Measurements from ENCODE around the gene MGAT5B. TPM values are rescaled to one million over a fixed set of nuclear protein-coding genes. Genes with fewer than 3 reads are reported as not detected.

The MGAT5B gene
- total and polyA plus RNA-seq, 2 of the 13 experiments (the other 11 are each of a cell fraction or from before 2014, with no cell fraction given) = 0.07 to 0.13 TPM

DNA sequence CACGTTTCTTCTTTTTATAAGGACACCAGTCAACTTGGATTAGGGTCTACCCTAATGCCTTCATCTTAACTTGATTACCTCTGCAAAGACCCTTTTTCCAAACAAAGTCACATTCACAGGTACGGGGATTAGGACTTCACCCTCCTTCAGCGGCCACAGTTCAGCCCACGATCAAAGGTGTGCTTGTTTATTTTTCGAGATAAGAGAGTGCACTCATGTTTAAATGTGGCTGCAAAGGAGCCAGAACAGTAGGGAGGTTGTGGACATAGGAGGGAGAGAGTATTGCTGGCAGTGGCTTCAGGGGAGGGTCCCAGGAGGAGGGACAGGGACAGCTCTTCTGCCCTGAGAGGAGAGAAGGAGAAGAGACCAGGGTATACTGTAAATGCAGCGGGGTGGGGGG, 46.7 kb downstream of the MGAT5B start:
- Histone ChIP-seq H3K36me3 (replicated peaks in 1 of 2; ENCODE audit: control insufficient read depth in 1 of 2, insufficient read depth in 2 of 2, low read length in 2 of 2) (no peaks in the 10 kb centered on the region), H2AFZ (ENCODE audit: low read length) (no peak overlapping the region), H3K9me3 (ENCODE audit: low read length) (no peaks in the 10 kb centered on the region), H3K4me1 (ENCODE audit: insufficient read depth, low read length) (peaks cover 20% of the 10 kb centered on the region), H4K20me1 (ENCODE audit: insufficient read depth, low read length) (peaks cover 14% of the 10 kb centered on the region; the same call in 1 of the 2 replicates), H3K4me2 (ENCODE audit: low read depth, low read length) (no peak overlapping the region), H3K27me3 (ENCODE audit: control insufficient read depth in 1 of 2, insufficient read depth in 2 of 2, low read length in 2 of 2) (peaks cover 15 to 85% of the 10 kb centered on the region in 2 experiments), H3K9ac (ENCODE audit: insufficient read depth, low read depth, low read length) (no peak overlapping the region), H3K27ac (ENCODE audit: extremely low read length, insufficient read depth, low read length) (no peak overlapping the region), H3K79me2 (ENCODE audit: insufficient read depth, low read length) (no peaks in the 10 kb centered on the region), H3K4me3 (replicated peaks in 1 of 3; ENCODE audit: insufficient read depth in 1 of 3, low read depth in 2 of 3, low read length in 3 of 3) (no peak overlapping the region)
- ATAC-seq (peak; percentile 73), DNase-seq (ENCODE audit: low spot score) (peak; percentile 82), FAIRE-seq (peak; percentile 95)
- intact Hi-C loops (cut with micrococcal nuclease; ENCODE audit: unreplicated experiment) = no loop called here
- BruUV-seq (replicated peaks) = no TSS peak
- WGBS (ENCODE audit: low lambda C conversion rate) = under 1% methylated on average over 6 of the region's 6 CpGs
- CTCF ChIA-PET (ENCODE audit: low intra/inter-chr PET ratio, low total read pairs) = no interaction called here
- POLR2A ChIA-PET = no interaction called here
- in situ Hi-C loops (cut with HindIII; ENCODE audit: extremely low pct_ligation_motif_present, low pct_unique_long_range_greater_than_20kb) = no loop called here
- peak; percentile 92 for TF ChIP-seq ZBTB7A (CRISPR knock-in tag; IDR thresholded peaks at IDR 0.05)
- TF ChIP-seq NFKBIZ (CRISPR knock-in tag; IDR thresholded peaks at IDR 0.05) = peak; percentile 82; the same call in 1 of the 2 replicates
- TF ChIP-seq, protein P1, sequence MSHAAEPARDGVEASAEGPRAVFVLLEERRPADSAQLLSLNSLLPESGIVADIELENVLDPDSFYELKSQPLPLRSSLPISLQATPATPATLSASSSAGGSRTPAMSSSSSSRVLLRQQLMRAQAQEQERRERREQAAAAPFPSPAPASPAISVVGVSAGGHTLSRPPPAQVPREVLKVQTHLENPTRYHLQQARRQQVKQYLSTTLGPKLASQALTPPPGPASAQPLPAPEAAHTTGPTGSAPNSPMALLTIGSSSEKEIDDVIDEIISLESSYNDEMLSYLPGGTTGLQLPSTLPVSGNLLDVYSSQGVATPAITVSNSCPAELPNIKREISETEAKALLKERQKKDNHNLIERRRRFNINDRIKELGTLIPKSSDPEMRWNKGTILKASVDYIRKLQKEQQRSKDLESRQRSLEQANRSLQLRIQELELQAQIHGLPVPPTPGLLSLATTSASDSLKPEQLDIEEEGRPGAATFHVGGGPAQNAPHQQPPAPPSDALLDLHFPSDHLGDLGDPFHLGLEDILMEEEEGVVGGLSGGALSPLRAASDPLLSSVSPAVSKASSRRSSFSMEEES (CRISPR knock-in tag; IDR thresholded peaks at IDR 0.05) = 0 out of 2 replicates have a peak, but pooled peaks have one; percentile 27
- TF ChIP-seq ZNF782 (CRISPR knock-in tag; IDR thresholded peaks at IDR 0.05; ENCODE audit: borderline replicate concordance) = no peak
- TF ChIP-seq ZNF562 (CRISPR knock-in tag; IDR thresholded peaks at IDR 0.05; ENCODE audit: borderline replicate concordance) = 0 out of 2 replicates have a peak, but pooled peaks have one; percentile 17
- TF ChIP-seq, protein P2, sequence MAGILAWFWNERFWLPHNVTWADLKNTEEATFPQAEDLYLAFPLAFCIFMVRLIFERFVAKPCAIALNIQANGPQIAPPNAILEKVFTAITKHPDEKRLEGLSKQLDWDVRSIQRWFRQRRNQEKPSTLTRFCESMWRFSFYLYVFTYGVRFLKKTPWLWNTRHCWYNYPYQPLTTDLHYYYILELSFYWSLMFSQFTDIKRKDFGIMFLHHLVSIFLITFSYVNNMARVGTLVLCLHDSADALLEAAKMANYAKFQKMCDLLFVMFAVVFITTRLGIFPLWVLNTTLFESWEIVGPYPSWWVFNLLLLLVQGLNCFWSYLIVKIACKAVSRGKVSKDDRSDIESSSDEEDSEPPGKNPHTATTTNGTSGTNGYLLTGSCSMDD (CRISPR knock-in tag; IDR thresholded peaks at IDR 0.05) = no peak
- TF ChIP-seq, protein P3, sequence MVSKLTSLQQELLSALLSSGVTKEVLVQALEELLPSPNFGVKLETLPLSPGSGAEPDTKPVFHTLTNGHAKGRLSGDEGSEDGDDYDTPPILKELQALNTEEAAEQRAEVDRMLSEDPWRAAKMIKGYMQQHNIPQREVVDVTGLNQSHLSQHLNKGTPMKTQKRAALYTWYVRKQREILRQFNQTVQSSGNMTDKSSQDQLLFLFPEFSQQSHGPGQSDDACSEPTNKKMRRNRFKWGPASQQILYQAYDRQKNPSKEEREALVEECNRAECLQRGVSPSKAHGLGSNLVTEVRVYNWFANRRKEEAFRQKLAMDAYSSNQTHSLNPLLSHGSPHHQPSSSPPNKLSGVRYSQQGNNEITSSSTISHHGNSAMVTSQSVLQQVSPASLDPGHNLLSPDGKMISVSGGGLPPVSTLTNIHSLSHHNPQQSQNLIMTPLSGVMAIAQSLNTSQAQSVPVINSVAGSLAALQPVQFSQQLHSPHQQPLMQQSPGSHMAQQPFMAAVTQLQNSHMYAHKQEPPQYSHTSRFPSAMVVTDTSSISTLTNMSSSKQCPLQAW (CRISPR knock-in tag; IDR thresholded peaks at IDR 0.05) = 0 out of 2 replicates have a peak, but pooled peaks have one; percentile 14
- no peak for TF ChIP-seq ZNF713 (CRISPR knock-in tag; IDR thresholded peaks at IDR 0.05)
- TF ChIP-seq, protein P4, sequence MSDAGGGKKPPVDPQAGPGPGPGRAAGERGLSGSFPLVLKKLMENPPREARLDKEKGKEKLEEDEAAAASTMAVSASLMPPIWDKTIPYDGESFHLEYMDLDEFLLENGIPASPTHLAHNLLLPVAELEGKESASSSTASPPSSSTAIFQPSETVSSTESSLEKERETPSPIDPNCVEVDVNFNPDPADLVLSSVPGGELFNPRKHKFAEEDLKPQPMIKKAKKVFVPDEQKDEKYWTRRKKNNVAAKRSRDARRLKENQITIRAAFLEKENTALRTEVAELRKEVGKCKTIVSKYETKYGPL (CRISPR knock-in tag; IDR thresholded peaks at IDR 0.05) = no peak
- TF ChIP-seq LCORL (IDR thresholded peaks at IDR 0.05) = no peak
- TF ChIP-seq LCORL (CRISPR knock-in tag; IDR thresholded peaks at IDR 0.05) = 0 out of 2 replicates have a peak, but pooled peaks have one; percentile 37
- no peak for TF ChIP-seq ZNF317 (CRISPR knock-in tag; IDR thresholded peaks at IDR 0.05)
- TF ChIP-seq TSC22D2 (CRISPR knock-in tag; IDR thresholded peaks at IDR 0.05; ENCODE audit: borderline replicate concordance) = 0 out of 2 replicates have a peak, but pooled peaks have one; percentile 38
- TF ChIP-seq, protein P5, sequence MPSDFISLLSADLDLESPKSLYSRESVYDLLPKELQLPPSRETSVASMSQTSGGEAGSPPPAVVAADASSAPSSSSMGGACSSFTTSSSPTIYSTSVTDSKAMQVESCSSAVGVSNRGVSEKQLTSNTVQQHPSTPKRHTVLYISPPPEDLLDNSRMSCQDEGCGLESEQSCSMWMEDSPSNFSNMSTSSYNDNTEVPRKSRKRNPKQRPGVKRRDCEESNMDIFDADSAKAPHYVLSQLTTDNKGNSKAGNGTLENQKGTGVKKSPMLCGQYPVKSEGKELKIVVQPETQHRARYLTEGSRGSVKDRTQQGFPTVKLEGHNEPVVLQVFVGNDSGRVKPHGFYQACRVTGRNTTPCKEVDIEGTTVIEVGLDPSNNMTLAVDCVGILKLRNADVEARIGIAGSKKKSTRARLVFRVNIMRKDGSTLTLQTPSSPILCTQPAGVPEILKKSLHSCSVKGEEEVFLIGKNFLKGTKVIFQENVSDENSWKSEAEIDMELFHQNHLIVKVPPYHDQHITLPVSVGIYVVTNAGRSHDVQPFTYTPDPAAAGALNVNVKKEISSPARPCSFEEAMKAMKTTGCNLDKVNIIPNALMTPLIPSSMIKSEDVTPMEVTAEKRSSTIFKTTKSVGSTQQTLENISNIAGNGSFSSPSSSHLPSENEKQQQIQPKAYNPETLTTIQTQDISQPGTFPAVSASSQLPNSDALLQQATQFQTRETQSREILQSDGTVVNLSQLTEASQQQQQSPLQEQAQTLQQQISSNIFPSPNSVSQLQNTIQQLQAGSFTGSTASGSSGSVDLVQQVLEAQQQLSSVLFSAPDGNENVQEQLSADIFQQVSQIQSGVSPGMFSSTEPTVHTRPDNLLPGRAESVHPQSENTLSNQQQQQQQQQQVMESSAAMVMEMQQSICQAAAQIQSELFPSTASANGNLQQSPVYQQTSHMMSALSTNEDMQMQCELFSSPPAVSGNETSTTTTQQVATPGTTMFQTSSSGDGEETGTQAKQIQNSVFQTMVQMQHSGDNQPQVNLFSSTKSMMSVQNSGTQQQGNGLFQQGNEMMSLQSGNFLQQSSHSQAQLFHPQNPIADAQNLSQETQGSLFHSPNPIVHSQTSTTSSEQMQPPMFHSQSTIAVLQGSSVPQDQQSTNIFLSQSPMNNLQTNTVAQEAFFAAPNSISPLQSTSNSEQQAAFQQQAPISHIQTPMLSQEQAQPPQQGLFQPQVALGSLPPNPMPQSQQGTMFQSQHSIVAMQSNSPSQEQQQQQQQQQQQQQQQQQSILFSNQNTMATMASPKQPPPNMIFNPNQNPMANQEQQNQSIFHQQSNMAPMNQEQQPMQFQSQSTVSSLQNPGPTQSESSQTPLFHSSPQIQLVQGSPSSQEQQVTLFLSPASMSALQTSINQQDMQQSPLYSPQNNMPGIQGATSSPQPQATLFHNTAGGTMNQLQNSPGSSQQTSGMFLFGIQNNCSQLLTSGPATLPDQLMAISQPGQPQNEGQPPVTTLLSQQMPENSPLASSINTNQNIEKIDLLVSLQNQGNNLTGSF (CRISPR knock-in tag; IDR thresholded peaks at IDR 0.05) = 0 out of 2 replicates have a peak, but pooled peaks have one; percentile 51

All from HepG2 (cell line).